Upper lobe of left lung (tissue), 4 donors: ENCODE measurements around the gene NUP210L.

Source experiments
- POLR2A ChIP-seq, 4 donors: fragments of 450-650 bp; IDR thresholded peaks; one replicate each; pipeline ENCODE4 v1.5.1; 2016 to 2017; ENCODE audit warnings: antibody characterized with exemption in 4 of 4, mild to moderate bottlenecking in 2 of 4
- TF ChIP-seq, protein P1 (sequence below), 6 experiments: fragments of 450-650 bp in 4 of 6; fragments of 200-600 bp in 2 of 6; sonication (generic) in 2 of 6; IDR thresholded peaks; one replicate each; pipeline ENCODE4 v1.5.1; 2016 to 2019; ENCODE audit warnings: antibody characterized with exemption in 6 of 6

GRCh38 chr1:154199563-154199879, 44.6 kb upstream of the NUP210L start:
- TF ChIP-seq, protein P1, sequence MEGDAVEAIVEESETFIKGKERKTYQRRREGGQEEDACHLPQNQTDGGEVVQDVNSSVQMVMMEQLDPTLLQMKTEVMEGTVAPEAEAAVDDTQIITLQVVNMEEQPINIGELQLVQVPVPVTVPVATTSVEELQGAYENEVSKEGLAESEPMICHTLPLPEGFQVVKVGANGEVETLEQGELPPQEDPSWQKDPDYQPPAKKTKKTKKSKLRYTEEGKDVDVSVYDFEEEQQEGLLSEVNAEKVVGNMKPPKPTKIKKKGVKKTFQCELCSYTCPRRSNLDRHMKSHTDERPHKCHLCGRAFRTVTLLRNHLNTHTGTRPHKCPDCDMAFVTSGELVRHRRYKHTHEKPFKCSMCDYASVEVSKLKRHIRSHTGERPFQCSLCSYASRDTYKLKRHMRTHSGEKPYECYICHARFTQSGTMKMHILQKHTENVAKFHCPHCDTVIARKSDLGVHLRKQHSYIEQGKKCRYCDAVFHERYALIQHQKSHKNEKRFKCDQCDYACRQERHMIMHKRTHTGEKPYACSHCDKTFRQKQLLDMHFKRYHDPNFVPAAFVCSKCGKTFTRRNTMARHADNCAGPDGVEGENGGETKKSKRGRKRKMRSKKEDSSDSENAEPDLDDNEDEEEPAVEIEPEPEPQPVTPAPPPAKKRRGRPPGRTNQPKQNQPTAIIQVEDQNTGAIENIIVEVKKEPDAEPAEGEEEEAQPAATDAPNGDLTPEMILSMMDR (IDR thresholded peaks at IDR 0.05), result no peak
- TF ChIP-seq POLR2A (IDR thresholded peaks at IDR 0.05), result no peak
